Activated CD4-positive, alpha-beta T cell treated with anti-CD3 and anti-CD28 coated beads for 24 hours (primary cell): ENCODE results near the gene TAS2R16.
"Not testable (repeated sequence)": the region's sequence is repeated elsewhere in the genome, so short reads cannot be mapped to it uniquely, and the experiment has no call there.

ENCODE experiments used
- DNase-seq, 2 donors: peaks; one replicate each; pipeline ENCODE4 v3.0.0-alpha.2; 2020; ENCODE audit warnings: low read depth in 2 of 2

TAS2R16 gene

GRCh38 chr7:122972056-122972455, 23.4 kb downstream of the TAS2R16 start:
- no peak for DNase-seq

- DNase-seq, result no peak
Measured at GRCh38 chr7:122970740-122971725, 24.5 kb downstream of the TAS2R16 start.

- no peak for DNase-seq
Measured at GRCh38 chr7:122968389-122968788, 27.1 kb downstream of the TAS2R16 start.

GRCh38 chr7:122965306-122965705, 30.2 kb downstream of the TAS2R16 start:
- no peak for DNase-seq

- not testable (repeated sequence) for DNase-seq
Measured at GRCh38 chr7:122953678-122954077, 41.8 kb downstream of the TAS2R16 start.

GRCh38 chr7:122951006-122951405, 44.5 kb downstream of the TAS2R16 start:
- DNase-seq, result no peak

GRCh38 chr7:122949186-122949585, 46.3 kb downstream of the TAS2R16 start:
- DNase-seq, result no peak
